Natural killer cell (primary cell): Measurements from ENCODE around the gene MEF2B. TPM values are rescaled to one million over a fixed set of nuclear protein-coding genes. Genes with fewer than 3 reads are reported as not detected.
"Not testable (repeated sequence)": the region's sequence is repeated elsewhere in the genome, so short reads cannot be mapped to it uniquely, and the experiment has no call there.

ENCODE experiments used
- ATAC-seq, 3 donors: fragments of 150-1000 bp in 2 of 3; fragments of 200-7000 bp in 1 of 3; cut with Tn5 transposase; 1 replicate in 1 of 3; 2 replicates in 2 of 3; pipeline ENCODE4 v1.10.0; 2021; ENCODE audit warnings: mild to moderate bottlenecking in 2 of 3, moderate library complexity in 2 of 3
- DNase-seq, 2 donors: peaks; one replicate each; pipeline versions ENCODE4 v3.0.0 to v3.0.0-alpha.2; 2013 to 2021; ENCODE audit warnings: mixed read lengths in 1 of 2
- H3K27ac ChIP-seq: one replicate; pipeline ENCODE4 v1.5.1; 2013; ENCODE audit warnings: mild to moderate bottlenecking, low read length
- H3K27me3 ChIP-seq: one replicate; pipeline ENCODE4 v1.6.1; 2013; ENCODE audit warnings: low read length; ENCODE audit not compliant: control insufficient read depth, insufficient read depth
- H3K36me3 ChIP-seq: one replicate; pipeline ENCODE4 v1.6.1; 2013; ENCODE audit warnings: low read length; ENCODE audit not compliant: control insufficient read depth, insufficient read depth
- H3K4me1 ChIP-seq: one replicate; pipeline ENCODE4 v1.6.1; 2013; ENCODE audit warnings: low read length; ENCODE audit not compliant: control insufficient read depth, insufficient read depth
- H3K4me3 ChIP-seq: one replicate; pipeline ENCODE4 v1.5.1; 2013; ENCODE audit warnings: low read length
- H3K9me3 ChIP-seq: one replicate; pipeline ENCODE4 v1.6.1; 2013; ENCODE audit warnings: low read length; ENCODE audit not compliant: control insufficient read depth, insufficient read depth
- H3K27ac Mint-ChIP-seq, 2 donors: one replicate each; pipeline ENCODE4 v1.8.0; 2022; ENCODE audit warnings: mild to moderate bottlenecking in 2 of 2, mixed read lengths in 2 of 2, moderate library complexity in 1 of 2
- H3K27me3 Mint-ChIP-seq, 2 donors: one replicate each; pipeline ENCODE4 v1.8.0; 2022; ENCODE audit warnings: low read depth in 2 of 2, mixed read lengths in 2 of 2
- H3K36me3 Mint-ChIP-seq: one replicate; pipeline ENCODE4 v1.8.0; 2022; ENCODE audit warnings: mixed read lengths
- H3K4me1 Mint-ChIP-seq, 2 donors: one replicate each; pipeline ENCODE4 v1.8.0; 2022; ENCODE audit warnings: mixed read lengths in 2 of 2
- H3K4me3 Mint-ChIP-seq: one replicate; pipeline ENCODE4 v1.8.0; 2022; ENCODE audit warnings: mild to moderate bottlenecking, moderate library complexity, mixed read lengths
- H3K9me3 Mint-ChIP-seq, 2 donors: one replicate each; pipeline ENCODE4 v1.8.0; 2022; ENCODE audit warnings: mixed read lengths in 2 of 2
- WGBS: methylation state at CpG from one replicate; pipeline ENCODE4 v1.1.7; 2013; ENCODE audit warnings: missing lambda C conversion rate; ENCODE audit not compliant: insufficient coverage; 5-methylcytosine and 5-hydroxymethylcytosine counted together
- intact Hi-C: fragments of 100-400 bp; cut with micrococcal nuclease; formaldehyde crosslinking; loops from one replicate; pipeline ENCODE4 v1.14.2; 2022
- total RNA-seq, 4 donors: library from RNA; stranded (reverse); fragments of 120-200 nt in 1 of 4; gene quantifications; one replicate each; pipeline versions ENCODE4 v1.2.3 to v1.2.4, GENCODE V29; 2013 to 2022
- TF ChIP-seq, protein P1 (sequence below): fragments of 200-600 bp; IDR thresholded peaks from one replicate; pipeline ENCODE4 v1.8.0; 2022; ENCODE audit warnings: antibody characterized with exemption

Gene MEF2B
- total RNA-seq, 3 donors from 2014 or later (not counting 1 experiment from before 2014, with no cell fraction given) = 4.7 to 7.0 (median 5.6) TPM

DNA sequence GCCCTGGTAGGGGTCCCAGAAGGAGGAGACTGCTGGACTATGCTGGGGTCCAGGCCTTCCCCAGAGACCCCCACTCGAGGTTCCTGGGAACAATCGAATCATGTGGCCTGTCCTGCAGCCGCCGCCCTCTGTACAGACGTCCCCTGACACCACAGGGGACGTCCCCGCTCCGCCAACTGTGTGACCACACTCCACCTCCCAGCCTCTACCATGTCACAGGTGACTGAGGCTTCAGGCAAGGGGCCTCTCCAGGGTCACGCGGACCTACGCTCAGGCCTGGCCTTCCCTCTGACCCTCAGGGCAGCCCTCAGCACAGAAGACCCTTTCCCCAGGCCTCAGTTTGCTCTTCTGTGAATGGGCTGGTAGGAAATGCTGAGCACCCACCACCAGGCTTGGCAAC lies 18.6 kb downstream of the MEF2B start:
- H3K9me3 Mint-ChIP-seq = peaks cover 0 to 3% of the 10 kb centered on the region in 2 donors
- Histone ChIP-seq H3K36me3 (peaks cover 7% of the 10 kb centered on the region), H3K27ac (no peak overlapping the region), H3K9me3 (no peaks in the 10 kb centered on the region), H3K4me1 (peaks cover 3% of the 10 kb centered on the region), H3K4me3 (no peak overlapping the region), H3K27me3 (no peaks in the 10 kb centered on the region)
- intact Hi-C loops = no loop called here
- peak overlapping the region in 1 of 2 donors; percentile 13 for H3K27ac Mint-ChIP-seq
- DNase-seq (no peak), ATAC-seq (no peak)
- TF ChIP-seq, protein P1, sequence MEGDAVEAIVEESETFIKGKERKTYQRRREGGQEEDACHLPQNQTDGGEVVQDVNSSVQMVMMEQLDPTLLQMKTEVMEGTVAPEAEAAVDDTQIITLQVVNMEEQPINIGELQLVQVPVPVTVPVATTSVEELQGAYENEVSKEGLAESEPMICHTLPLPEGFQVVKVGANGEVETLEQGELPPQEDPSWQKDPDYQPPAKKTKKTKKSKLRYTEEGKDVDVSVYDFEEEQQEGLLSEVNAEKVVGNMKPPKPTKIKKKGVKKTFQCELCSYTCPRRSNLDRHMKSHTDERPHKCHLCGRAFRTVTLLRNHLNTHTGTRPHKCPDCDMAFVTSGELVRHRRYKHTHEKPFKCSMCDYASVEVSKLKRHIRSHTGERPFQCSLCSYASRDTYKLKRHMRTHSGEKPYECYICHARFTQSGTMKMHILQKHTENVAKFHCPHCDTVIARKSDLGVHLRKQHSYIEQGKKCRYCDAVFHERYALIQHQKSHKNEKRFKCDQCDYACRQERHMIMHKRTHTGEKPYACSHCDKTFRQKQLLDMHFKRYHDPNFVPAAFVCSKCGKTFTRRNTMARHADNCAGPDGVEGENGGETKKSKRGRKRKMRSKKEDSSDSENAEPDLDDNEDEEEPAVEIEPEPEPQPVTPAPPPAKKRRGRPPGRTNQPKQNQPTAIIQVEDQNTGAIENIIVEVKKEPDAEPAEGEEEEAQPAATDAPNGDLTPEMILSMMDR = no peak
- no peaks in the 10 kb centered on the region for H3K36me3 Mint-ChIP-seq
- no peaks in the 10 kb centered on the region for H3K27me3 Mint-ChIP-seq
- H3K4me1 Mint-ChIP-seq = no peaks in the 10 kb centered on the region
- WGBS = 52% methylated on average over 11 of the region's 11 CpGs
- H3K4me3 Mint-ChIP-seq = no peak overlapping the region

- no peak overlapping the region for H3K4me3 ChIP-seq
- ATAC-seq = no peak
- H3K4me3 Mint-ChIP-seq = no peak overlapping the region
- H3K4me1 ChIP-seq = peaks cover 11% of the 10 kb centered on the region
- no peak for DNase-seq
- no peaks in the 10 kb centered on the region for H3K27me3 ChIP-seq
- peaks cover 2% of the 10 kb centered on the region for H3K36me3 ChIP-seq
- H3K4me1 Mint-ChIP-seq = peaks cover 0 to 5% of the 10 kb centered on the region in 2 donors
- no peaks in the 10 kb centered on the region for H3K9me3 ChIP-seq
- no peak overlapping the region for H3K27ac ChIP-seq
- intact Hi-C loops = no loop called here
- no peaks in the 10 kb centered on the region for H3K27me3 Mint-ChIP-seq
- no peaks in the 10 kb centered on the region for H3K9me3 Mint-ChIP-seq
- TF ChIP-seq, protein P1 = no peak
- no peak overlapping the region for H3K27ac Mint-ChIP-seq
- no peaks in the 10 kb centered on the region for H3K36me3 Mint-ChIP-seq
- 86% methylated on average over 2 of the region's 2 CpGs for WGBS
Observed at GRCh38 chr19:19149435-19149834, 20.6 kb downstream of the MEF2B start.

- H3K27ac Mint-ChIP-seq, H3K4me3 ChIP-seq, ATAC-seq, H3K36me3 ChIP-seq, H3K4me3 Mint-ChIP-seq, H3K27me3 Mint-ChIP-seq, H3K27me3 ChIP-seq, H3K9me3 Mint-ChIP-seq, H3K36me3 Mint-ChIP-seq, H3K9me3 ChIP-seq, H3K4me1 Mint-ChIP-seq, H3K27ac ChIP-seq, intact Hi-C loops, DNase-seq: not testable (repeated sequence)
- peaks cover 11% of the 10 kb centered on the region for H3K4me1 ChIP-seq
- 100% methylated on average over 4 of the region's 8 CpGs for WGBS
Observed at GRCh38 chr19:19148504-19148903, 21.6 kb downstream of the MEF2B start.

DNA sequence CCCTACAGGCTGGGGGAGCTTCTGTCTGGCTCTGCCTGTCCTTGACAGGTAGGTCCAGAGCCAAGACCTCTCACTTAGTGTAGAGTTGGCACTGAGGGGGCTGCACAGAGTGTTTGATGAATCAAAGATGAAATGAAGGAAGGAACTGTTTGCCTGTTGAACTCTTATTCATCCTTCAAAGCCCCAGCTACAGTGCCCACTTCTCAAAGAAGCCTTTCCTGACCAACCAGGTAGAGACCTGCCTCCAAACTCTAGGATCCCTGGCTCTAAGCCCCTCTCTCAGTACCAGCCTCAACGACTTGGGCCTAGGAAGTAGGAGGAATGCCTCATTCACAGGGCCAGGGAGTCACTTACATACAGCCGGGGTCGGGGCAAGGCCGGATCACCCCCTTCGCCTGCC lies 22.7 kb downstream of the MEF2B start:
- H3K36me3 ChIP-seq = peaks cover 2% of the 10 kb centered on the region
- H3K27ac Mint-ChIP-seq = no peak overlapping the region
- H3K27ac ChIP-seq = no peak overlapping the region
- TF ChIP-seq, protein P1 = no peak
- H3K27me3 Mint-ChIP-seq = no peaks in the 10 kb centered on the region
- no peak for DNase-seq
- no peaks in the 10 kb centered on the region for H3K36me3 Mint-ChIP-seq
- WGBS = 96% methylated on average over 5 of the region's 5 CpGs
- intact Hi-C loops = loop anchor here (2.0 kb wide), 1 partner anchor 77 kb away; no protein-coding TSS in a partner anchor
- H3K27me3 ChIP-seq = no peaks in the 10 kb centered on the region
- H3K9me3 ChIP-seq = no peaks in the 10 kb centered on the region
- no peak overlapping the region for H3K4me3 ChIP-seq
- H3K4me1 ChIP-seq = peaks cover 11% of the 10 kb centered on the region
- H3K4me1 Mint-ChIP-seq = peaks cover 0 to 5% of the 10 kb centered on the region in 2 donors
- no peak overlapping the region for H3K4me3 Mint-ChIP-seq
- no peaks in the 10 kb centered on the region for H3K9me3 Mint-ChIP-seq
- ATAC-seq = no peak
